Sigmoid colon (tissue), 7 donors: ENCODE measurements around the gene C13orf46. TPM values are rescaled to one million over a fixed set of nuclear protein-coding genes. Genes with fewer than 3 reads are reported as not detected.

Experiments
- polyA plus RNA-seq, 3 donors: library from polyadenylated mRNA; stranded (reverse); fragments of 200-250 nt; gene quantifications; one replicate each; pipeline ENCODE4 v1.2.3, GENCODE V29; 2013
- total RNA-seq, 4 donors: library from RNA; depleted of rRNA; stranded (reverse); fragments of >200 nt; gene quantifications; one replicate each; pipeline ENCODE4 v1.1.0, GENCODE V29; 2016
- donor health status: healthy with polysubstance abuse.
- donor health status: Bipolar disorder and iron deficiency.
- donor health status: healthy.

Gene C13orf46
- total and polyA plus RNA-seq, 7 donors = 0.23 to 11.9 (median 0.81) TPM; not detected in 2

Other genes starting within 250 kb of the C13orf46 start
- gene TMEM255B, start 214.8 kb downstream of the C13orf46 start, total RNA-seq = 10 to 100 TPM in 2 of 4 donors, 1 to 10 TPM in 1, under 1 TPM in 1; 0.99 to 11.1 (median 7.3) TPM
- 1 to 10 TPM in 2 of 3 donors, under 1 TPM in 1; 0.60 to 4.6 (median 1.8) TPM for gene TMEM255B, start 214.8 kb downstream of the C13orf46 start, polyA plus RNA-seq
- 100 to 1,000 TPM in 1 of 4 donors, 10 to 100 TPM in 3; 34.4 to 105 (median 70.4) TPM for gene GAS6, start 110.0 kb downstream of the C13orf46 start, total RNA-seq
- gene GAS6, start 110.0 kb downstream of the C13orf46 start, polyA plus RNA-seq = 100 to 1,000 TPM in 1 of 3 donors, 10 to 100 TPM in 2; 27.0 to 101 (median 28.2) TPM
- gene RASA3, start 158.5 kb upstream of the C13orf46 start, total RNA-seq = 10 to 100 TPM; 15.0 to 22.4 (median 17.8) TPM
- gene RASA3, start 158.5 kb upstream of the C13orf46 start, polyA plus RNA-seq = 10 to 100 TPM in 1 of 3 donors, 1 to 10 TPM in 2; 4.2 to 16.9 (median 5.4) TPM
- gene CFAP97D2, start 205.2 kb upstream of the C13orf46 start, total RNA-seq = not detected
- under 1 TPM in 1 of 3 donors, not detected in 2; 0.04 TPM for gene CFAP97D2, start 205.2 kb upstream of the C13orf46 start, polyA plus RNA-seq